PFSK-1 (cell line): Measurements from ENCODE around the gene ATP6V0D1.

Experiments used
- FOXP2 ChIP-seq: optimal IDR thresholded peaks from 2 replicates; pipeline ENCODE3; 2011; ENCODE audit warnings: borderline replicate concordance, control low read depth, inconsistent platforms; ENCODE audit not compliant: insufficient read depth; ENCODE audit errors: extremely low read length, extremely low read depth
- POLR2AphosphoS5 ChIP-seq: IDR thresholded peaks from 2 replicates; pipeline ENCODE4 v1.6.1; 2012; ENCODE audit warnings: low read depth, mild to moderate bottlenecking, control low read depth, low read length, moderate library complexity
- REST ChIP-seq, 2 experiments: IDR thresholded peaks; 2 replicates each; pipeline versions ENCODE4 v1.6.1 to v1.8.0; 2011 to 2012; ENCODE audit warnings: low read depth in 2 of 2, low read length in 2 of 2, control low read depth in 1 of 2, inconsistent platforms in 1 of 2, mild to moderate bottlenecking in 1 of 2, moderate library complexity in 1 of 2; ENCODE audit not compliant: insufficient read depth in 1 of 2
- SIN3A ChIP-seq: IDR thresholded peaks from 2 replicates; pipeline ENCODE4 v1.6.1; 2012; ENCODE audit warnings: mild to moderate bottlenecking, low read length, moderate library complexity, borderline replicate concordance; ENCODE audit not compliant: insufficient read depth
- TAF1 ChIP-seq: IDR thresholded peaks from 2 replicates; pipeline ENCODE4 v1.6.1; 2012; ENCODE audit warnings: low read length, control low read depth, borderline replicate concordance; ENCODE audit not compliant: insufficient read depth

- TF ChIP-seq TAF1 (no peak; the same call in 1 of the 2 replicates), REST (IDR thresholded peaks at IDR 0.05; ENCODE audit: insufficient read depth in 1 of 2, low read depth in 2 of 2, low read length in 2 of 2) (no peak), POLR2AphosphoS5 (peak; percentile 70), FOXP2 (peak; percentile 96), SIN3A (peak; percentile 96; the same call in 1 of the 2 replicates)
These were observed at the start of gene ATP6V0D1 for GRCh38 chr16:67480833-67481560.
